Measurements from ENCODE around the gene ARID1A.

Gene ARID1A

DNA sequence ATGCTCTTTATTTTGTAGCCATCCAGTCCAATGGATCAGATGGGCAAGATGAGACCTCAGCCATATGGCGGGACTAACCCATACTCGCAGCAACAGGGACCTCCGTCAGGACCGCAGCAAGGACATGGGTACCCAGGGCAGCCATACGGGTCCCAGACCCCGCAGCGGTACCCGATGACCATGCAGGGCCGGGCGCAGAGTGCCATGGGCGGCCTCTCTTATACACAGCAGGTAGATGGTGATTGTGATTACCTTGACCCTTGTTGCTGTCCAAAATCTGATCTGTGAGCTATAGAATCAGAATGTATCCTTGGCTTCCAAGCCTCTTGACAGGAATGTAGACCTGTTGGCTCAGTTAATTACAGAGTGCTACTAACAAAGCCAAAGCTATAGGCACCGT lies 33.8 kb downstream of the ARID1A start:
- no peak for DNase-seq

- no peak for DNase-seq
These were observed 34.9 kb downstream of the ARID1A start for GRCh38 chr1:26730695-26731094.

DNA sequence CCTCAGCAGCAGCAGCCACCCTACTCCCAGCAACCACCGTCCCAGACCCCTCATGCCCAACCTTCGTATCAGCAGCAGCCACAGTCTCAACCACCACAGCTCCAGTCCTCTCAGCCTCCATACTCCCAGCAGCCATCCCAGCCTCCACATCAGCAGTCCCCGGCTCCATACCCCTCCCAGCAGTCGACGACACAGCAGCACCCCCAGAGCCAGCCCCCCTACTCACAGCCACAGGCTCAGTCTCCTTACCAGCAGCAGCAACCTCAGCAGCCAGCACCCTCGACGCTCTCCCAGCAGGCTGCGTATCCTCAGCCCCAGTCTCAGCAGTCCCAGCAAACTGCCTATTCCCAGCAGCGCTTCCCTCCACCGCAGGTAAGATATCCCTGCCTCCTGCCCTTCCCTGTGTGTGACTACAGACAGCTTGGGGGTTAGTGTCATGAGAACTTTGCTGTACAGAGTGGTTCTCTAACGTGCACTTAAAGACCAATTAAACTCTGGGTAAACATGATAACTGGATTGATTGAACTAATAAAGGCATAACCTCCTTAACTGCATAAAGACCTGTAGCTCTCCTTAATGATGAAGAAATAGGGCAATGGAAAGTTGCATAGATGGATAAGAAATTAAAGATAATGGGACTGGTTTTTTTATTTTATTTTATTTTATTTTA lies 35.6 kb downstream of the ARID1A start:
- no peak for DNase-seq

- no peak for DNase-seq
These were observed 37.6 kb downstream of the ARID1A start for GRCh38 chr1:26733392-26733791.

DNA sequence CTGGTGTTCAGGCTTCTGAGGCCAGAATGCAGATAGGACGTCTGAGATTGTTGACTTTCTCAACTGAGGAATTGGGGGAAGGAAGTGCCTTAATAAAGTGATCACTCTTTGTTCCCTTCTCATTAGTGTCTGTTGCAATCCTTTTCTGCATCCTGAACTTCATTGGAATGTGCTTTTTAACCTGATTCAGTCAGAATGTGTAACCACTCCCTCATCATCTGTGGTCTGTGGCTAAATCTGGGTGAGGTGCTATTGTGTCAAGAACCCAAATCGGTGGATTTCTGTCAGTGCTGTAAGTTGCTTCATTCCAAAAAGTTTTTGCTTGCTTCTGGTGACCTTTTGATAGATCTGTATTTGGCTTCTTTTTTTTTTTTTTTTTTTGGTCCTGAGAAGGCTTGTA lies 38.2 kb downstream of the ARID1A start:
- no peak for DNase-seq

GRCh38 chr1:26734501-26735058 lies 38.8 kb downstream of the ARID1A start:
- no peak for DNase-seq

DNA sequence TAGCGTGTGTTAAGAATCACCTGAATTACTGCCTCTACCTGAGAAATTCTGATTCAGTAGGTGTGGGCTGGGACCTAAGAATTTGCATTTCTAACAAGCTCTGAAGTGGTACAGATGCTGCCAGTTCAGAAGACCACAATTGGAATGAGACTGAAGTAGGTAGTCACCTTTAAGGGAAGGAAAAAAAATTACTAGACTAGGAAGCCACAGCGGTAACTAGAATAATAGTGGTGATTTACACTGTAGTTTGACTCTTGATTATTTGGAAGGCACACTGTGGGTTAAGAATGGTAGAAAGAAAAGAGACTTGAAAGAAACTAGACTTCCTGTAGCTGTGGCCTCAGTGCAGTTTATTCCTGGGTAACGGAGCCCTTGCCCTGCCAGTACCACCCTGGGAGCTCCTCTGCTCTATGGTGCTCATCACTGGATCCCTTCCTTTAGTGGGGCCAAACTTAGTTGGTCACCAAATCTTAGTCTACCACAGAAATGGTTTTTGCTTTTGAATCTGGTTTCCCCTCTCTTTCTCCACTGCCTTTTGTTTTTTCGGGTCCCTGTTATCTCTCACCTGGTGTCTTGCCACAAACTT lies 43.6 kb downstream of the ARID1A start:
- no peak for DNase-seq

- DNase-seq, result no peak
These were observed 44.3 kb downstream of the ARID1A start for GRCh38 chr1:26740023-26740634.

DNA sequence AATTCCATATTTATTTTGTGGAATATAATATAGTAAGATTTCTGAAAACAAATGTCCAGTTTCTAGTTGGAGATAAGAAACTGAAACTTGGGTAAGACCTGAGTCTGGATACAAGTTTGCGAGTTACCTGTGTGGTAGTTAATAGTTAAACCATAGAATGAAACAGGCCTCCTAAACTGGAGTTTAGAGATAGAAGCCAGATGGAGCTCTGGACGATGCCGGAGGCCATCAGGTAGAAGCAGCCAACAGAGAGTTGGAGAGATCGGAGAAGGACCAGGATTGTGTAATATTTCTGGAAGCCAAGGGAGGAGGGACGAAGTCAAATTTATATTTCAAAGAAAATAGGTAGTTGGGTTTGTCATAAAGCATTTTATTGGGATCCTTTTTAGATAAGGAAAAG lies 45.1 kb downstream of the ARID1A start:
- no peak for DNase-seq

GRCh38 chr1:26743426-26744059 lies 47.7 kb downstream of the ARID1A start:
- DNase-seq, result no peak

DNA sequence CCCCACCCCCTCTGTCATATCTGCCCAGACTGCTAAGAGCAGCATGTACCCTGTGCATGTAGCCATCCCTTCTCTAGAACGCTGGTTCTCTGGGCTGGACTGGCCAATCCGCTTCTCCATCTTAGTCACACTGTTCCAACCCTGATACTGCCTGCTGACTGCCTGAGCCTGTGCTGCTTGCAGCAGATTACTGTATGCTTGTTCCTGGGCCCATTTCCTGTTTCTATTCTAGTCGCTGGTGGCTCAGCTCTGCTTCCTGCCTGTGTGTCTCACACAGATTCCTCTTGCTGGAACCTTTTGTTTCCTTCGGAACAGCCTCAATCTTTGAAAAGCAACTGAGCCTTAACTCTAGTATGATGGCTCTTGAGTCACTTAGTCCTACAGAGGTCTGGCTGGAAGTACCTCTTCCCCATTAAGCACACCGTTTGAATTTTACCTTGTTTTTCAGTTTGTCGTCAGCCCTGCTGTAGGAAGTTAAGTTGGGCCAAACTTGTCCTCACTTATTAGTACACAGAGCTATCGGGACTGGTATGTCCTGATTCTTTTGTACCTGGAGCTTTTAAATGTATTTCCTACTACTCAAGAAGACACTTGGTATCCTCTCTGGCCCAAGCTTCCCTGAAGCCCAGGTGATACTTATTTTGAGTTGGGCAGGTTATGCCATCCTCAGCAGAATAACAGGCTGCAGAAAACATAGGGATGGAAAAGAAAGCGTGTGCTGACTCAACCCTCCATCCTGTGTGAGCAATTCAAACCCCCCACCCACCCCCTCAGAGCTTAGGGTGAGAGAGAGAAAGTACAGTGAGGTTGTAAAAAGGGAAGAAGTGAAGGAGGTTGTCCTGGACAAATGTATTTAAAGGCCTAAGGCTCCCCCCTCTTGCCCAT lies 48.5 kb downstream of the ARID1A start:
- DNase-seq, result peak; percentile 30

DNA sequence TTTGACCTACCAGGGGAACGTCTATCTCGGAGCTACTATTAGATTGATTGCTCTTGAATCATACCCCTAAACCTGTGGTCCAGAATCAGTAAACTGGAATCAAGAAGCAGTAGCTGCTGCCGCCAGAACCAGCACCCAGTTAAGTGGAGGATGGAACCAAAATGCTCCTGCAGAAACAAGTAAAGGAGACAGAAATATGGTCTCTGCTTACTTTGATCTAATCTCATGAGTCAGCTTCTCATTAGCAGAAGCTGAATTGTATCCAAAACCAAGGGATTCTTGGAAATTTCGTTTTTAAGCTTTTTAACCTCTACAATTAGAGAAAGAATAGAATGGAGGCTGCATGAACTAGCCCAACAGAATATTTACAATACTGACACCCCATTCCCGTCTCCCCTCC lies 49.4 kb downstream of the ARID1A start:
- DNase-seq, result no peak

DNA sequence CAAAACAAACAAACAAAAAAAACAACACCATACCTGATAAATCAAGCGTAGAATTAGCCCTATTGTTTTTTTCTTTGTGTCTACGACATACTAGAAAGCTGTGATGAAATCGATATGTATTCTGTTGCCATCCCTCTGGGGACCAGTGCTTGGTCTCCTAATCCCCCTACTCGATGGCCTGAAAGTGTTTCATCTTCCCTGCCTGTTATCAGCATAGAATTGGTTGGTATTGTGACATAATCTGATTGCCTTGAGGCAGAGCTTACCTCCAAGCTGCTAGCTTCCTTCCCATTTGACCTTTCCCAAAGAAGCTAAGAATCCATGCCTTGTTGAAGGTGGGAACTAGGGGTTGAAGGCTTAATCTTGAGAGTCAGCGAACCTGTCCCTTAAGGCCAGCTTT lies 51.2 kb downstream of the ARID1A start:
- DNase-seq, result no peak

GRCh38 chr1:26748351-26748750 lies 52.5 kb downstream of the ARID1A start:
- no peak for DNase-seq

DNA sequence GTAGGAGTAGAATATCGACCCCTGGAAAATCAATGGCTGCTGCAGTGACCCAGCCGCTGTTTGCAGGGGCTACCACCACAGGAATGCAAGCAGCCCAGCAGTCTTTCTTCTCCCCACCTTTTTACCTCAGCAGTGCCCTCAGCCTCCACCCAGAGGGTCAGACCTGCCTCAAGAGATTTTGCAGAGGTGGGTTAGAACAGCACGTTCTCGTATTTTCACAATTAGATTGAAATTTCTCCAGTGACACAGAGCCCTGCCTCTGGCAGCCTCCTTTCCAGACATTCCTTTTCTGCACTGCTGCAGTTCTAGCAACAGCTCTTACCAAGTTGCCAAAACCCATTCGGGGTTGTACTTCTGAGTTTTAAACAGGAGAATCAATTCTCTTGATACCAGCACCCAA lies 53.6 kb downstream of the ARID1A start:
- no peak for DNase-seq

- DNase-seq, result no peak
These were observed 54.6 kb downstream of the ARID1A start for GRCh38 chr1:26750428-26750827.

- no peak for DNase-seq
These were observed 56.7 kb downstream of the ARID1A start for GRCh38 chr1:26752519-26752918.

DNA sequence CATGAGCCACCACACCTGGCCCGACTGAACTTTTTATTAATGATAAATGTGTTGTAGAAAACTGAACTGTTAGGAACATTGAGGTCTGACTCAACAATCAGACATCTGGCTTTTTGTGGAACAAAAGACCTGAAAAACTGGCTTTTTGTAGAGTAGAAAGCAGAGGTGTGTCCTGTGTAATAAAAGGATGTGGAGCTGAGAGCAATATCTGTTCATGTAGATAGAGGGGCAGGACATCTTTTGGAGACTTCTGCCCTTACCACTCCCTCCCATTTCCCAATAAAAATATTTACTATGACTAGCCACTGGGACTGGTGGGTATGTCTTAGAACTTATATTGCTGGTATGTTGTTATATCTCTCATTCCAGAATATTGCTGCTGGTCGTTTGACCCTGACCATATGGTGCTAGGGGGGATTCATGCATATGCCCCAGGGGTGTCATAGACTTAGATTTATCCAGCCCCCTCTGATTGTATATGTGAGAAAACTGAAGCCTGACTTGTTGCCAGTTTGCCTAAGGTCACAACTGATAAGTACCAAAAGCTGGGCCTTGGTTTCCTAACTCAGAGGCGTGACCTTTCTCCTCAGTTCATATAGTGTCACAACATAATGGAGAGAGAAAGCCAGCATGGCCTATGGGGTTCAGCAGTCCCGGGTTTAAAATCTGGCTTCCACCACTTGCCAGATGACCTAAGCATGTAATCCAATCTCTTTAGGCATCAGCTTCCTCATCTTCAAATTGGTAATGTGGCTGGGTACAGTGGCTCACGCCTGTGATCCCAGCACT lies 58.5 kb downstream of the ARID1A start:
- DNase-seq, result no peak

GRCh38 chr1:26758358-26758757 lies 62.5 kb downstream of the ARID1A start:
- no peak for DNase-seq

- no peak for DNase-seq
These were observed 63.7 kb downstream of the ARID1A start for GRCh38 chr1:26759531-26759930.

DNA sequence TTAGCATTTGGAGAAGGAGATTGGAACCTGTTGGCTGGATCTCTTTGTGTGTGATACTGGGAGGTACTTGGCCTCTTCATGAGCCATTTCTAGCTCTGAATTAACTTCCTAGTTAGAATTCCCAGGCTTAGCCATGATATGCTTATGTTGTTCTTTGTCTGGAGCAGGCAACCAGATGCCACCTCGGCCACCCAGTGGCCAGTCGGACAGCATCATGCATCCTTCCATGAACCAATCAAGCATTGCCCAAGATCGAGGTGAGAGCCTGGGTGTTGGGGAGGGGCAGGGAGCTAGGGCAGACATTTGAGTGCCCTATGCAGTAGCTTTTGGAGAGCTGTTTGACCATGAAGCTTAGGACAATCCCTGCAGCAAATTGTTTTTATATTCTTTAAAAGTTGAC lies 65.4 kb downstream of the ARID1A start:
- no peak for DNase-seq

- DNase-seq, result no peak
These were observed 71.9 kb downstream of the ARID1A start for GRCh38 chr1:26767714-26768113.

Data from GF-D8 (cell line).